Stimulated activated CD4-positive, alpha-beta T cell treated with anti-CD3 and anti-CD28 coated beads, Interleukin-2, amount 100 ng/mL, for 4 hours (primary cell): Measurements from ENCODE around the gene RPS3.

Experiments used
- DNase-seq: peaks from one replicate; pipeline ENCODE4 v3.0.0-alpha.2; 2020; ENCODE audit warnings: low read depth

Gene RPS3

GRCh38 chr11:75420224-75421034 is 21.1 kb downstream of the RPS3 start:
- no peak for DNase-seq

- DNase-seq, result no peak
These were observed 21.8 kb downstream of the RPS3 start for GRCh38 chr11:75421035-75421602.

- no peak for DNase-seq
These were observed 22.6 kb downstream of the RPS3 start for GRCh38 chr11:75421902-75422247.

GRCh38 chr11:75422248-75423231 is 23.2 kb downstream of the RPS3 start:
- DNase-seq, result no peak

GRCh38 chr11:75423721-75424120 is 24.4 kb downstream of the RPS3 start:
- no peak for DNase-seq

GRCh38 chr11:75424396-75424795 is 25.1 kb downstream of the RPS3 start:
- DNase-seq, result no peak

- no peak for DNase-seq
These were observed 26.1 kb downstream of the RPS3 start for GRCh38 chr11:75425422-75425821.

GRCh38 chr11:75426720-75427086 is 27.4 kb downstream of the RPS3 start:
- DNase-seq, result no peak

GRCh38 chr11:75427181-75427580 is 27.9 kb downstream of the RPS3 start:
- no peak for DNase-seq

GRCh38 chr11:75428281-75428724 is 29.0 kb downstream of the RPS3 start:
- DNase-seq, result peak; percentile 67

- DNase-seq, result no peak
These were observed 29.8 kb downstream of the RPS3 start for GRCh38 chr11:75428989-75429640.

GRCh38 chr11:75429641-75429901 is 30.3 kb downstream of the RPS3 start:
- DNase-seq, result no peak

- DNase-seq, result peak; percentile 41
These were observed 30.8 kb downstream of the RPS3 start for GRCh38 chr11:75429902-75430713.

- DNase-seq, result no peak
These were observed 31.6 kb downstream of the RPS3 start for GRCh38 chr11:75430714-75431532.

GRCh38 chr11:75431533-75432525 is 32.5 kb downstream of the RPS3 start:
- DNase-seq, result no peak

GRCh38 chr11:75432911-75433321 is 33.6 kb downstream of the RPS3 start, which contains the start of gene KLHL35:
Gene KLHL35, minus strand, starts transcription at chr11:75433203. Its CDS starts 2,574 bp downstream, at chr11:75430629.
- DNase-seq, result no peak

- no peak for DNase-seq
These were observed 34.1 kb downstream of the RPS3 start for GRCh38 chr11:75433443-75433842.

- DNase-seq, result no peak
These were observed 34.7 kb downstream of the RPS3 start for GRCh38 chr11:75434051-75434450.

GRCh38 chr11:75434886-75435570 is 35.7 kb downstream of the RPS3 start:
- DNase-seq, result no peak
